ENCODE measurements around the gene STAG2.
"Not testable (repeated sequence)": the region's sequence is repeated elsewhere in the genome, so short reads cannot be mapped to it uniquely, and the experiment has no call there.

STAG2 gene

GRCh38 chrX:124028182-124028581 is 66.7 kb downstream of the STAG2 start:
- no peaks in the 10 kb centered on the region for H3K4me1 Mint-ChIP-seq (ENCODE audit: low read depth)
- H3K36me3 Mint-ChIP-seq (ENCODE audit: low read depth): peaks cover 11% of the 10 kb centered on the region
- no peak overlapping the region for H3K27ac Mint-ChIP-seq
- no peaks in the 10 kb centered on the region for H3K27me3 Mint-ChIP-seq
- intact Hi-C loops (cut with micrococcal nuclease): loop anchor here (5.0 kb wide), 1 partner anchor 34 kb away; no protein-coding TSS in a partner anchor
- no peak overlapping the region for H3K4me3 Mint-ChIP-seq
- no peaks in the 10 kb centered on the region for H3K9me3 Mint-ChIP-seq

GRCh38 chrX:124030520-124030919 is 69.0 kb downstream of the STAG2 start:
- Mint-ChIP-seq H3K27ac (no peak overlapping the region), H3K4me3 (no peak overlapping the region), H3K9me3 (no peaks in the 10 kb centered on the region), H3K27me3 (no peaks in the 10 kb centered on the region), H3K36me3 (ENCODE audit: low read depth) (peaks cover 12% of the 10 kb centered on the region), H3K4me1 (ENCODE audit: low read depth) (no peaks in the 10 kb centered on the region)
- intact Hi-C loops (cut with micrococcal nuclease): no loop called here

GRCh38 chrX:124033821-124034220 is 72.3 kb downstream of the STAG2 start:
- Mint-ChIP-seq H3K4me1 (ENCODE audit: low read depth) (no peaks in the 10 kb centered on the region), H3K36me3 (ENCODE audit: low read depth) (peaks cover 18% of the 10 kb centered on the region), H3K4me3 (no peak overlapping the region), H3K27me3 (no peaks in the 10 kb centered on the region), H3K27ac (no peak overlapping the region), H3K9me3 (no peaks in the 10 kb centered on the region)
- intact Hi-C loops (cut with micrococcal nuclease): no loop called here

DNA sequence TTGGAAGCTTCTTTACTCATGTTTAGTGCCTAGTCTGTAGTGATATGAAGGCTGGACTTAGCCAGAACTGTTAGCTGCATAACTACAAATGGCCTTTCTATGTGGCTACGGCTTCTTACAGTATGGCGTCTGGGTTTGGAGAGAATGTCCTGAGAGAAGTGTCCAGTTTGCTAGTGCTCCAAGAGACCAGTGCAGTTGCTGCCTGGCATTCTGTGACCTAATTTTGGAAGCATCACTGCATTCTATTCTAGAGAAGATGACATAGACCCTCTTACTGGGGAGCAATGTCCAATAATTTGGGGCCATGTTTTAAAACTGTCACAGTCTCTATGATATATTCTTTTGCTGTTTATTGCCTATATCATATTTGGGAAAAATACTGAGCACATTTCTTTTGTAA is 74.2 kb downstream of the STAG2 start:
- no peak overlapping the region for H3K4me3 Mint-ChIP-seq

DNA sequence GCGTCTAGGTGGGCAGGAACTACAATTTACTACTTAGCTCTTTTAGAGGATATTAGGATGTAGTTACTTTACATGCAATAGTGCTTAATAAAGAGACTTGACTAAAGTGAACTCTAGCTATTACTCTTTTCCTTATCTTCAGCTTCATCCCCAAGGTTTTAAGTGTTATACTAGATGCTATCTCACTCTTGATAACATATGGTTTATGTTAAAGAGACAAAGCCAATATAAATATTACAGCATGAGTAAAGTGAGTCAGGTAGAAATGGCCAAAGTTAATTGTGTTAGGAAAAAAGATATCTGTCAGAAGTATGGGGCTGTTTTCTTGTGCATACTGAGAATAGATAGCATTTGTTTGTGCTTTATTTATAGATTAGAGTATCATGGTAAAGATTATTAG is 80.5 kb downstream of the STAG2 start:
- intact Hi-C loops (cut with micrococcal nuclease): no loop called here
- Mint-ChIP-seq H3K27me3 (no peaks in the 10 kb centered on the region), H3K36me3 (ENCODE audit: low read depth) (peaks cover 59% of the 10 kb centered on the region), H3K9me3 (no peaks in the 10 kb centered on the region), H3K27ac (no peak overlapping the region), H3K4me1 (ENCODE audit: low read depth) (no peaks in the 10 kb centered on the region), H3K4me3 (no peak overlapping the region)

More for the DNA sequence above, 74.2 kb downstream of the STAG2 start:
- peaks cover 24% of the 10 kb centered on the region for H3K36me3 Mint-ChIP-seq (ENCODE audit: low read depth)
- no peak overlapping the region for H3K27ac Mint-ChIP-seq
- H3K27me3 Mint-ChIP-seq: no peaks in the 10 kb centered on the region
- intact Hi-C loops (cut with micrococcal nuclease): no loop called here
- no peaks in the 10 kb centered on the region for H3K4me1 Mint-ChIP-seq (ENCODE audit: low read depth)
- H3K9me3 Mint-ChIP-seq: no peaks in the 10 kb centered on the region

DNA sequence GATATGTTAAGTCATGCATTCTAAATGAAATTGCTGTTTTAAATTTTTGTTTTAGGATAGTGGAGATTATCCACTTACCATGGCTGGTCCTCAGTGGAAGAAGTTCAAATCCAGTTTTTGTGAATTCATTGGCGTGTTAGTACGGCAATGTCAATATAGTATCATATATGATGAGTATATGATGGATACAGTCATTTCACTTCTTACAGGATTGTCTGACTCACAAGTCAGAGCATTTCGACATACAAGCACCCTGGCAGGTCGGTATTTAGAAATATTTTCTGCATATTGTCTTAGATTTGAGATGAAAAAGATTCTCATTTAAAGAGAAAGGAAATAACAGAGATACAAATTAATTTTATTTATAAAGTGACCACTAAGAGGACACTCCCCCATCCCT is 83.6 kb downstream of the STAG2 start:
- Mint-ChIP-seq H3K4me1 (ENCODE audit: low read depth) (no peaks in the 10 kb centered on the region), H3K27me3 (no peaks in the 10 kb centered on the region)
- intact Hi-C loops (cut with micrococcal nuclease): no loop called here

GRCh38 chrX:124084417-124084816 is 122.9 kb downstream of the STAG2 start:
- H3K9me3 Mint-ChIP-seq; H3K27me3 Mint-ChIP-seq; intact Hi-C loops (cut with micrococcal nuclease); H3K4me3 Mint-ChIP-seq; H3K4me1 Mint-ChIP-seq (ENCODE audit: low read depth); H3K27ac Mint-ChIP-seq: not testable (repeated sequence)
- peaks cover 73% of the 10 kb centered on the region for H3K36me3 Mint-ChIP-seq (ENCODE audit: low read depth)

More for the DNA sequence above, 83.6 kb downstream of the STAG2 start:
- Mint-ChIP-seq H3K4me3 (no peak overlapping the region), H3K9me3 (no peaks in the 10 kb centered on the region), H3K36me3 (ENCODE audit: low read depth) (peaks cover 44% of the 10 kb centered on the region), H3K27ac (no peak overlapping the region)

- Mint-ChIP-seq H3K4me3 (no peak overlapping the region), H3K36me3 (ENCODE audit: low read depth) (peaks cover 75% of the 10 kb centered on the region)
Measured at GRCh38 chrX:124085063-124085462, 123.6 kb downstream of the STAG2 start.

DNA sequence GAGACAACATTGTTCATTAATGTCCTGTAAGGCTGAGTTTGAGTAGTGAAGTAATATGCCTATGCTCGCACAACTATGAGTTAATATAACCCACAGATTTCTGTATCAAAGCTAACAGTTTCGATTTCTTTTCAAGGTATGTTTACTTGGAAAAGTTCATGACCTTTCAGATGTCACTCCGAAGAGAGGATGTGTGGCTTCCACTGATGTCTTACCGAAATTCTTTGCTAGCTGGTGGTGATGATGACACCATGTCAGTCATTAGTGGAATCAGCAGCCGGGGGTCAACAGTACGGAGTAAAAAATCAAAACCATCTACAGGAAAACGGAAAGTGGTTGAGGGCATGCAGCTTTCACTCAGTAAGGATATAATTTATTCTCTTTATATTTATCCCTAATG is 124.9 kb downstream of the STAG2 start:
- peaks cover 79% of the 10 kb centered on the region for H3K36me3 Mint-ChIP-seq (ENCODE audit: low read depth)
- no peaks in the 10 kb centered on the region for H3K4me1 Mint-ChIP-seq (ENCODE audit: low read depth)
- H3K27me3 Mint-ChIP-seq: no peaks in the 10 kb centered on the region
- intact Hi-C loops (cut with micrococcal nuclease): no loop called here
- no peak overlapping the region for H3K4me3 Mint-ChIP-seq
- H3K9me3 Mint-ChIP-seq: no peaks in the 10 kb centered on the region
- H3K27ac Mint-ChIP-seq: no peak overlapping the region

More at GRCh38 chrX:124085063-124085462, 123.6 kb downstream of the STAG2 start:
- intact Hi-C loops (cut with micrococcal nuclease): no loop called here
- no peaks in the 10 kb centered on the region for H3K4me1 Mint-ChIP-seq (ENCODE audit: low read depth)
- H3K27me3 Mint-ChIP-seq: no peaks in the 10 kb centered on the region
- no peaks in the 10 kb centered on the region for H3K9me3 Mint-ChIP-seq
- no peak overlapping the region for H3K27ac Mint-ChIP-seq

DNA sequence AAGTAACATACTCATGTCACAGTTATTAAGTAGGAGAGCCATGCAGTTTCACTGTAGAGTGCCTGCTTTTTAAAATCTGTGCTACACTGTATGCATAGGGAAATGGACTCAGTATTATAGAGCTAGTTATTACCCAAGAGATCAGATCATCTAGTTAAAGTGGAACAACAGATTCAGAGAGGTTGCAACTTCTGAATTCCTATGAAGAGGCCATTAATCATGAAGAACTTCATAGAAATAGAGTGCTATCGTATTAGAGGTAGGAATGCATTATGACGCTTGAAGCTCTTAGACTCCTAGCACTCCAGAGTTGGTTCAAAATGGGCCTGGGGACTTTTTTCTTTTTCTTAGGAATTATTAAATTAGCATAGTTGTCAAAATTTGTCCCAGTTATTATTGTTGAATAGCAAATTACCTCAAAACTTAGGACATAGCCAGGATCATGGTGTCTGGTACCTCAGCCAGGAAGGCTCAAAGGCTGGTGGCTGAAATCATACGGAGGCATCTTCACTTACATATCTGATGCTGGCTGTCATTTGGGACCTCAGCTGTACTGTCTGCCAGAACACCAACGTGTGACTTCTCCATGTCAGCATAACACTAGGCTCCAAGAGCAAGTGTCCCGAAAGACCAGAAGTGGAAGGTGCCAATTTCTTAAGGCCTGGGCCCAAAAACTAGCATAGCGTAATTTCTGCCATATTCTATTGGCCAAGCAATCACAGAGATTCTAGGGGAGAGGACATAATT is 125.7 kb downstream of the STAG2 start:
- intact Hi-C loops (cut with micrococcal nuclease): no loop called here
- Mint-ChIP-seq H3K9me3 (no peaks in the 10 kb centered on the region), H3K27me3 (no peaks in the 10 kb centered on the region), H3K36me3 (ENCODE audit: low read depth) (peaks cover 78% of the 10 kb centered on the region), H3K27ac (no peak overlapping the region), H3K4me3 (no peak overlapping the region), H3K4me1 (ENCODE audit: low read depth) (no peaks in the 10 kb centered on the region)

GRCh38 chrX:124093222-124093621 is 131.7 kb downstream of the STAG2 start:
- H3K27ac Mint-ChIP-seq: no peak overlapping the region
- H3K4me3 Mint-ChIP-seq: no peak overlapping the region
- no peaks in the 10 kb centered on the region for H3K4me1 Mint-ChIP-seq (ENCODE audit: low read depth)
- H3K27me3 Mint-ChIP-seq: no peaks in the 10 kb centered on the region
- intact Hi-C loops (cut with micrococcal nuclease): no loop called here
- H3K9me3 Mint-ChIP-seq: no peaks in the 10 kb centered on the region
- peaks cover 86% of the 10 kb centered on the region for H3K36me3 Mint-ChIP-seq (ENCODE audit: low read depth)

DNA sequence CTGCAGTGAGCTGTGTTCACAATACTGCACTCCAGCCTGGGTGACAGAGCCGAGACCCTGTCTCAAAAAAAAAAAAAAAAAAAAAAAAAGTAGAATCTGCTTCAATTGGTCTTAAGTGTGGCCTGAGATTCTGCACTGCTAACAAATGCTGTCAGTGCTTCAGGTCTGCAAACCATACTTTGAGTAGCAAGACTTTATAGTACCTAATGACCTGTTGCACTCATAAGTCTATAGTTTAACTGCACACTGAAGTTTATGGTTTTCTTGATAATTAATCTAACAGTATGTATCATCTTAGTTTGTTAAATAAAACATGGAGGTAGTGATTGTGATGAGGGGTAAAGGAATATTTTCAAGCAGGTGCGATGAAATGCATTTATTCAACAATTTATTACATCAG is 135.6 kb downstream of the STAG2 start:
- Mint-ChIP-seq H3K27ac (no peak overlapping the region), H3K36me3 (ENCODE audit: low read depth) (peaks cover 60% of the 10 kb centered on the region), H3K27me3 (no peaks in the 10 kb centered on the region), H3K4me3 (no peak overlapping the region), H3K4me1 (ENCODE audit: low read depth) (no peaks in the 10 kb centered on the region), H3K9me3 (no peaks in the 10 kb centered on the region)
- intact Hi-C loops (cut with micrococcal nuclease): no loop called here

DNA sequence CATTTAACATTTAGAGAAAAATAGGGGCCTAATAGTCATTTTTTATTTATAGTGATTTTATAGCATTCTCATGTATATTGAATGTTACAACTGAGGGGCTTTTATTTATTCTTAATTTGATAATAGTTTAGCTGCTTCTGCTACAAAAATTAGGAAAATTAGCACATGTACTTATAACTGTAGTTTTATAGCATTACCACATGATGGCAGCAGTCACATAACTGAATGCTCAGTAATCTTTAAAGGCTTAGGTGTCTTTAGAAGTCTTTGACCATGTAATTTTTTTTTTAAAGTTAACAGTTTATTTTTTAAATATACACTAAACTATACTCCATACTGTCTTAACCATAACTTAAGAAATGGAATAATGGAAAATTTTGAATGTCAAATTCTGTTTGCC is 136.6 kb downstream of the STAG2 start:
- Mint-ChIP-seq H3K9me3 (no peaks in the 10 kb centered on the region), H3K27me3 (no peaks in the 10 kb centered on the region), H3K27ac (no peak overlapping the region), H3K4me3 (no peak overlapping the region), H3K4me1 (ENCODE audit: low read depth) (no peaks in the 10 kb centered on the region), H3K36me3 (ENCODE audit: low read depth) (peaks cover 56% of the 10 kb centered on the region)
- intact Hi-C loops (cut with micrococcal nuclease): no loop called here

GRCh38 chrX:124103966-124104365 is 142.5 kb downstream of the STAG2 start:
- H3K4me1 Mint-ChIP-seq (ENCODE audit: low read depth): no peaks in the 10 kb centered on the region
- no peaks in the 10 kb centered on the region for H3K9me3 Mint-ChIP-seq
- no peak overlapping the region for H3K27ac Mint-ChIP-seq
- H3K27me3 Mint-ChIP-seq: no peaks in the 10 kb centered on the region
- H3K4me3 Mint-ChIP-seq: no peak overlapping the region
- H3K36me3 Mint-ChIP-seq (ENCODE audit: low read depth): peaks cover 24% of the 10 kb centered on the region
- intact Hi-C loops (cut with micrococcal nuclease): no loop called here

DNA sequence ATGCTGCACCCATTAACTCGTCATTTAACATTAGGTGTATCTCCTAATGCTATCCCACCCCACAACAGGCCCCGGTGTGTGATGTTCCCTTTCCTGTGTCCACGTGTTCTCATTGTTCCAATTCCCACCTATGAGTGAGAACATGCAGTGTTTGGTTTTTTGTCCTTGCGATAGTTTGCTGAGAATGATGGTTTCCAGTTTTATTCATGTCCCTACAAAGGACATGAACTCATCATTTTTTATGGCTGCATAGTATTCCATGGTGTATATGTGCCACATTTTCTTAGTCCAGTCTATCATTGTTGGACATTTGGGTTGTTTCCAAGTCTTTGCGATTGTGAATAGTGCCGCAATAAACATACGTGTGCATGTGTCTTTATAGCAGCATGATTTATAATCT is 143.0 kb downstream of the STAG2 start:
- intact Hi-C loops (cut with micrococcal nuclease); H3K9me3 Mint-ChIP-seq; H3K27ac Mint-ChIP-seq; H3K4me1 Mint-ChIP-seq (ENCODE audit: low read depth); H3K27me3 Mint-ChIP-seq; H3K4me3 Mint-ChIP-seq: not testable (repeated sequence)
- peaks cover 29% of the 10 kb centered on the region for H3K36me3 Mint-ChIP-seq (ENCODE audit: low read depth)

Data from dendritic cell treated with granulocyte-macrophage colony-stimulating factor and Interleukin-4, amounts not matched to agents 40 ng/mL and 50 ng/mL, for 4 days (primary cell).